ENCODE data around the gene FHIT.

DNA sequence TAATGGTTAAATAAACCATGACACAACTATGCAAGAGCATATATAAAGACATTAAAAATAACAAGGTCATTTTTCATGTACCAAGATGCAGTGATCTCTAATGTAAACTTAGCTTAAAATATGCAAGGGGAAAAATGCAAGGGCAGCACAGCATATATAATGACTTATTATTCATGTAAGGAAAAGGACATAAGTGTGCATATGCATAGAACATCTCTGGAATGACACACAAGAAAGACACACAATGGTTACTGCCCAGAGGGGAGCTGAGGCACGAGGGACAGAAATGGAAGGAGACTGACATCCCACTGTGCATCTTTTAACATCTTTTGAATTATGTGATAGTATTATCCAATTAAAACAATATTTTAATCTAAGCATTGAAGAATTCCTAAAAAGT is 79.0 kb downstream of the FHIT start:
- TF ChIP-seq POLR2AphosphoS5 (IDR thresholded peaks at IDR 0.05) (no peak), POLR2A (IDR thresholded peaks at IDR 0.05; ENCODE audit: low read depth) (no peak)
- TF ChIP-seq, protein P1, sequence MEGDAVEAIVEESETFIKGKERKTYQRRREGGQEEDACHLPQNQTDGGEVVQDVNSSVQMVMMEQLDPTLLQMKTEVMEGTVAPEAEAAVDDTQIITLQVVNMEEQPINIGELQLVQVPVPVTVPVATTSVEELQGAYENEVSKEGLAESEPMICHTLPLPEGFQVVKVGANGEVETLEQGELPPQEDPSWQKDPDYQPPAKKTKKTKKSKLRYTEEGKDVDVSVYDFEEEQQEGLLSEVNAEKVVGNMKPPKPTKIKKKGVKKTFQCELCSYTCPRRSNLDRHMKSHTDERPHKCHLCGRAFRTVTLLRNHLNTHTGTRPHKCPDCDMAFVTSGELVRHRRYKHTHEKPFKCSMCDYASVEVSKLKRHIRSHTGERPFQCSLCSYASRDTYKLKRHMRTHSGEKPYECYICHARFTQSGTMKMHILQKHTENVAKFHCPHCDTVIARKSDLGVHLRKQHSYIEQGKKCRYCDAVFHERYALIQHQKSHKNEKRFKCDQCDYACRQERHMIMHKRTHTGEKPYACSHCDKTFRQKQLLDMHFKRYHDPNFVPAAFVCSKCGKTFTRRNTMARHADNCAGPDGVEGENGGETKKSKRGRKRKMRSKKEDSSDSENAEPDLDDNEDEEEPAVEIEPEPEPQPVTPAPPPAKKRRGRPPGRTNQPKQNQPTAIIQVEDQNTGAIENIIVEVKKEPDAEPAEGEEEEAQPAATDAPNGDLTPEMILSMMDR (IDR thresholded peaks at IDR 0.05): no peak

Measured in esophagus muscularis mucosa (tissue), 3 donors.